H1 (cell line): Measurements from ENCODE around the gene OR4E2. TPM values are rescaled to one million over a fixed set of nuclear protein-coding genes. Genes with fewer than 3 reads are reported as not detected.

Experiments
- CTCF ChIA-PET: fragments of 300-600 bp; sonication (Branson Sonifier 250); formaldehyde crosslinking; loops from one replicate; lab custom pipeline; 2021; ENCODE audit not compliant: partially characterized antibody; lab: Charles Lee
- POLR2A ChIA-PET: fragments of 300-600 bp; sonication (Branson Sonifier 250); formaldehyde crosslinking; loops from one replicate; lab custom pipeline; 2021; ENCODE audit warnings: inconsistent platforms; ENCODE audit not compliant: partially characterized antibody; lab: Charles Lee
- DNase-seq, 2 experiments: peaks; one replicate each; pipeline versions ENCODE4 v3.0.0 to v3.0.0-alpha.2; 2010 to 2022; ENCODE audit warnings: low spot score in 2 of 2, low read depth in 1 of 2, mixed read lengths in 1 of 2
- FAIRE-seq: peaks from 2 replicates; lab custom pipeline; 2011; peaks lifted over from hg19 to GRCh38; lab: Jason Lieb, UNC
- H2AFZ ChIP-seq: 2 replicates; pipeline ENCODE4 v1.8.1; 2012; ENCODE audit warnings: low read length, inconsistent platforms
- H2AK5ac ChIP-seq: 2 replicates; pipeline ENCODE4 v1.6.1; 2013; ENCODE audit warnings: low read depth, low read length
- H2BK120ac ChIP-seq: replicated peaks from 2 replicates; pipeline ENCODE3; 2013; ENCODE audit warnings: low read depth, low read length, inconsistent platforms
- H2BK12ac ChIP-seq: 2 replicates; pipeline ENCODE4 v1.6.1; 2013; ENCODE audit warnings: low read depth, low read length
- H2BK15ac ChIP-seq: 2 replicates; pipeline ENCODE4 v1.6.1; 2013; ENCODE audit warnings: low read length
- H2BK20ac ChIP-seq: 2 replicates; pipeline ENCODE4 v1.6.1; 2013; ENCODE audit warnings: low read length
- H2BK5ac ChIP-seq: 2 replicates; pipeline ENCODE4 v1.6.1; 2013; ENCODE audit warnings: low read depth, low read length
- H3K14ac ChIP-seq: 2 replicates; pipeline ENCODE4 v1.6.1; 2013; ENCODE audit warnings: inconsistent platforms; ENCODE audit not compliant: insufficient read length
- H3K18ac ChIP-seq: 2 replicates; pipeline ENCODE4 v1.6.1; 2013; ENCODE audit warnings: low read length; ENCODE audit errors: extremely low read depth
- H3K23ac ChIP-seq: 2 replicates; pipeline ENCODE4 v1.6.1; 2013; ENCODE audit warnings: inconsistent platforms; ENCODE audit not compliant: insufficient read length
- H3K23me2 ChIP-seq: 2 replicates; pipeline ENCODE4 v1.6.1; 2013; ENCODE audit warnings: low read depth, low read length
- H3K27ac ChIP-seq: 2 replicates; pipeline ENCODE4 v1.6.1; 2011; ENCODE audit warnings: low read depth, low read length, inconsistent platforms
- H3K27me3 ChIP-seq, 4 experiments: replicated peaks in 1 of 4; 1 replicate in 1 of 4; 2 replicates in 3 of 4; pipeline versions ENCODE4 v1.6.1 to v1.8.1; 2011 to 2013; ENCODE audit warnings: low read length in 3 of 4, mild to moderate bottlenecking in 3 of 4, inconsistent platforms in 2 of 4, mixed read lengths in 2 of 4, moderate library complexity in 1 of 4; ENCODE audit not compliant: control insufficient read depth in 3 of 4, insufficient read depth in 3 of 4; ENCODE audit errors: extremely low read depth in 1 of 4
- H3K36me3 ChIP-seq, 4 experiments: 2 replicates each; pipeline versions ENCODE4 v1.6.1 to v1.8.1; 2011 to 2013; ENCODE audit warnings: mild to moderate bottlenecking in 4 of 4, low read length in 3 of 4, moderate library complexity in 2 of 4, control low read depth in 1 of 4, inconsistent platforms in 1 of 4; ENCODE audit not compliant: insufficient read depth in 4 of 4, control insufficient read depth in 2 of 4
- H3K4ac ChIP-seq: replicated peaks from 2 replicates; pipeline ENCODE3; 2013; ENCODE audit warnings: low read length, low read depth, mixed read lengths, inconsistent platforms; ENCODE audit not compliant: insufficient read length
- H3K4me1 ChIP-seq, 4 experiments: replicated peaks in 1 of 4; 1 replicate in 1 of 4; 2 replicates in 3 of 4; pipeline versions ENCODE4 v1.6.1 to v1.8.1; 2011 to 2013; ENCODE audit warnings: low read length in 3 of 4, inconsistent platforms in 2 of 4, mixed read lengths in 1 of 4; ENCODE audit not compliant: insufficient read depth in 4 of 4, control insufficient read depth in 3 of 4
- H3K4me2 ChIP-seq, 2 experiments: 2 replicates each; pipeline versions ENCODE4 v1.6.1 to v1.8.1; 2011 to 2013; ENCODE audit warnings: low read depth in 2 of 2, low read length in 2 of 2, control low read depth in 1 of 2, inconsistent platforms in 1 of 2, mild to moderate bottlenecking in 1 of 2; ENCODE audit not compliant: insufficient read depth in 1 of 2
- H3K4me3 ChIP-seq, 4 experiments: fragments of 200-600, 300-600 bp in 1 of 4; sonication (generic), shearing (Covaris generic), sonication (Bioruptor Twin) in 1 of 4; 2 replicates each; pipeline versions ENCODE4 v1.5.1 to v1.8.1; 2011 to 2016; ENCODE audit warnings: low read length in 4 of 4, low read depth in 3 of 4, control low read depth in 2 of 4, inconsistent platforms in 2 of 4, mild to moderate bottlenecking in 2 of 4, mixed read lengths in 1 of 4, moderate library complexity in 1 of 4; ENCODE audit not compliant: insufficient read depth in 2 of 4; ENCODE audit errors: extremely low read depth in 1 of 4
- H3K56ac ChIP-seq: replicated peaks from 2 replicates; pipeline ENCODE3; 2013; ENCODE audit warnings: low read depth, mild to moderate bottlenecking, mixed read lengths, low read length, inconsistent platforms; ENCODE audit not compliant: insufficient read length
- H3K79me1 ChIP-seq: 2 replicates; pipeline ENCODE4 v1.6.1; 2013; ENCODE audit warnings: low read depth, low read length, control low read depth
- H3K79me2 ChIP-seq, 2 experiments: 2 replicates each; pipeline versions ENCODE4 v1.6.1 to v1.8.1; 2012 to 2013; ENCODE audit warnings: low read length in 2 of 2, mild to moderate bottlenecking in 2 of 2, inconsistent platforms in 1 of 2; ENCODE audit not compliant: insufficient read depth in 2 of 2, control insufficient read depth in 1 of 2
- H3K9ac ChIP-seq, 4 experiments: replicated peaks in 1 of 4; 1 replicate in 1 of 4; 2 replicates in 3 of 4; pipeline versions ENCODE4 v1.6.1 to v1.8.1; 2011 to 2013; ENCODE audit warnings: low read depth in 3 of 4, low read length in 3 of 4, control low read depth in 2 of 4, mild to moderate bottlenecking in 2 of 4, moderate library complexity in 2 of 4, inconsistent platforms in 1 of 4; ENCODE audit errors: extremely low read depth in 1 of 4
- H3K9me3 ChIP-seq, 2 experiments: 2 replicates each; pipeline versions ENCODE4 v1.6.1 to v1.8.1; 2012 to 2013; ENCODE audit warnings: mild to moderate bottlenecking in 2 of 2, moderate library complexity in 2 of 2, control low read depth in 1 of 2, inconsistent platforms in 1 of 2, low read depth in 1 of 2, low read length in 1 of 2, mixed read lengths in 1 of 2; ENCODE audit not compliant: insufficient read depth in 2 of 2
- H4K20me1 ChIP-seq, 2 experiments: replicated peaks in 1 of 2; 2 replicates each; pipeline versions ENCODE3 to v1.8.1; 2011 to 2013; ENCODE audit warnings: inconsistent platforms in 2 of 2, low read length in 2 of 2, mild to moderate bottlenecking in 1 of 2; ENCODE audit not compliant: insufficient read depth in 2 of 2, control insufficient read depth in 1 of 2
- H4K5ac ChIP-seq: 2 replicates; pipeline ENCODE4 v1.6.1; 2013; ENCODE audit warnings: low read length, low read depth, mixed read lengths, inconsistent platforms; ENCODE audit not compliant: insufficient read length
- H4K8ac ChIP-seq: 2 replicates; pipeline ENCODE4 v1.8.0; 2013; ENCODE audit warnings: mild to moderate bottlenecking, moderate library complexity, low read length, inconsistent platforms; ENCODE audit not compliant: insufficient read depth; ENCODE audit errors: extremely low read depth
- H4K91ac ChIP-seq: replicated peaks from 2 replicates; pipeline ENCODE3; 2013; ENCODE audit warnings: low read length, mixed read lengths, inconsistent platforms; ENCODE audit not compliant: insufficient read length
- ASH2L ChIP-seq: fragments of 200-600, 300-600 bp; sonication (generic); IDR thresholded peaks from one replicate; pipeline ENCODE4 v1.7.1; 2017; ENCODE audit warnings: low read length
- BCL11A ChIP-seq, 2 experiments: IDR thresholded peaks; one replicate each; pipeline ENCODE4 v1.6.1; 2011; ENCODE audit warnings: low read depth in 2 of 2, low read length in 2 of 2, mild to moderate bottlenecking in 2 of 2
- E2F6 ChIP-seq: IDR thresholded peaks from 2 replicates; pipeline ENCODE4 v1.6.1; 2012; ENCODE audit warnings: inconsistent platforms
- EZH2 ChIP-seq: fragments of 200-600 bp; sonication (generic); IDR thresholded peaks from 2 replicates; pipeline ENCODE4 v1.7.1; 2012; ENCODE audit warnings: low read depth, mild to moderate bottlenecking, moderate library complexity, low read length, inconsistent platforms; ENCODE audit not compliant: severe bottlenecking
- KDM4A ChIP-seq: IDR thresholded peaks from one replicate; pipeline ENCODE4 v1.7.1; 2012; ENCODE audit warnings: low read depth, mild to moderate bottlenecking, moderate library complexity, low read length, inconsistent platforms; ENCODE audit not compliant: severe bottlenecking
- KDM5A ChIP-seq: fragments of 200-600 bp; IDR thresholded peaks from 2 replicates; pipeline ENCODE4 v1.7.1; 2012; ENCODE audit warnings: mild to moderate bottlenecking, low read length, inconsistent platforms, mixed read lengths
- MAFK ChIP-seq: IDR thresholded peaks from 2 replicates; pipeline ENCODE4 v1.6.1; 2012; ENCODE audit warnings: low read depth, mild to moderate bottlenecking, improper control_type of control experiment, low read length
- NRF1 ChIP-seq: IDR thresholded peaks from 2 replicates; pipeline ENCODE4 v1.6.1; 2011; ENCODE audit warnings: mild to moderate bottlenecking, low read depth, low read length, improper control_type of control experiment
- PHF8 ChIP-seq: fragments of 200-600 bp; sonication (generic); conservative IDR thresholded peaks from 2 replicates; pipeline ENCODE4 v1.7.1; 2012; ENCODE audit warnings: low read depth, mild to moderate bottlenecking, inconsistent platforms, low read length, moderate library complexity
- POLR2A ChIP-seq, 2 experiments: IDR thresholded peaks; 1 replicate in 1 of 2; 2 replicates in 1 of 2; pipeline ENCODE4 v1.6.1; 2011; ENCODE audit warnings: low read depth in 2 of 2, low read length in 2 of 2, mild to moderate bottlenecking in 2 of 2; ENCODE audit errors: control extremely low read depth in 1 of 2
- WGBS, 2 experiments: shearing (Covaris generic) in 1 of 2; methylation state at CpG; one replicate each; pipeline versions ENCODE4 v1.1.6 to v1.1.7; 2013 to 2015; ENCODE audit warnings: low lambda C conversion rate in 2 of 2, mixed read lengths in 2 of 2, inconsistent platforms in 1 of 2, low coverage in 1 of 2, missing lambda C conversion rate in 1 of 2; ENCODE audit not compliant: insufficient replicate concordance in 2 of 2, insufficient coverage in 1 of 2, insufficient read length in 1 of 2; ENCODE audit errors: extremely low coverage in 1 of 2, missing lambda C conversion rate in 1 of 2; 5-methylcytosine and 5-hydroxymethylcytosine counted together
- polyA plus RNA-seq, 7 experiments: library from polyadenylated mRNA; depleted of rRNA in 3 of 7; stranded (reverse) in 5 of 7; unstranded in 2 of 7; fragments of >200 nt in 5 of 7; fragments of 200-250 nt in 2 of 7; gene quantifications; 1 replicate in 5 of 7; 2 replicates in 1 of 7; 4 replicates in 1 of 7; pipeline versions ENCODE4 v1.2.1 to v1.2.3, GENCODE V29; 2011 to 2013; ENCODE audit warnings: missing spikeins in 2 of 7, mixed read lengths in 2 of 7
- total RNA-seq: library from RNA; stranded (reverse); fragmentation: NEBNext Ultra II Directional; extraction: Animal tissue kit (Norgen Biotek cat#: 25700); gene quantifications from 2 replicates; pipeline ENCODE4 v1.2.1, GENCODE V29; 2021
- TF ChIP-seq, protein P1 (sequence below): IDR thresholded peaks from 2 replicates; pipeline ENCODE4 v1.6.1; 2012; ENCODE audit warnings: low read length, inconsistent platforms

OR4E2 gene
- total and polyA plus RNA-seq, 2 of the 8 experiments (the other 6 are each of a cell fraction or from before 2014, with no cell fraction given) = not detected

GRCh38 chr14:21699551-21699950 is 45.9 kb downstream of the OR4E2 start:
- H2BK15ac ChIP-seq = no peak overlapping the region
- H2BK20ac ChIP-seq = no peak overlapping the region
- H3K56ac ChIP-seq = no peak overlapping the region
- no peak overlapping the region for H3K4me3 ChIP-seq
- no peak overlapping the region for H4K8ac ChIP-seq
- TF ChIP-seq, protein P1, sequence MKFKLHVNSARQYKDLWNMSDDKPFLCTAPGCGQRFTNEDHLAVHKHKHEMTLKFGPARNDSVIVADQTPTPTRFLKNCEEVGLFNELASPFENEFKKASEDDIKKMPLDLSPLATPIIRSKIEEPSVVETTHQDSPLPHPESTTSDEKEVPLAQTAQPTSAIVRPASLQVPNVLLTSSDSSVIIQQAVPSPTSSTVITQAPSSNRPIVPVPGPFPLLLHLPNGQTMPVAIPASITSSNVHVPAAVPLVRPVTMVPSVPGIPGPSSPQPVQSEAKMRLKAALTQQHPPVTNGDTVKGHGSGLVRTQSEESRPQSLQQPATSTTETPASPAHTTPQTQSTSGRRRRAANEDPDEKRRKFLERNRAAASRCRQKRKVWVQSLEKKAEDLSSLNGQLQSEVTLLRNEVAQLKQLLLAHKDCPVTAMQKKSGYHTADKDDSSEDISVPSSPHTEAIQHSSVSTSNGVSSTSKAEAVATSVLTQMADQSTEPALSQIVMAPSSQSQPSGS = no peak
- no peak for TF ChIP-seq POLR2A (IDR thresholded peaks at IDR 0.05; ENCODE audit: control extremely low read depth in 1 of 2, low read depth in 2 of 2, low read length in 2 of 2)
- TF ChIP-seq KDM4A = no peak
- TF ChIP-seq MAFK = no peak
- no peak for TF ChIP-seq E2F6
- TF ChIP-seq ASH2L = no peak
- no peak for TF ChIP-seq PHF8
- TF ChIP-seq EZH2 = no peak
- no peak for TF ChIP-seq BCL11A (IDR thresholded peaks at IDR 0.05; ENCODE audit: low read depth in 2 of 2, low read length in 2 of 2)
- TF ChIP-seq NRF1 = no peak
- TF ChIP-seq KDM5A = no peak
- 93% methylated on average over 2 of the region's 2 CpGs; no CpG with 5 or more reads in 1 of the 2 experiments for WGBS, 2 experiments
- H3K23ac ChIP-seq = no peak overlapping the region
- no peak overlapping the region for H3K4ac ChIP-seq
- no peaks in the 10 kb centered on the region for H3K79me2 ChIP-seq
- H4K5ac ChIP-seq = no peak overlapping the region
- FAIRE-seq (no peak), DNase-seq (no peak)
- H3K4me1 ChIP-seq = no peaks in the 10 kb centered on the region
- no peak overlapping the region for H2BK120ac ChIP-seq
- H3K23me2 ChIP-seq = no peaks in the 10 kb centered on the region
- ChIA-PET CTCF (interaction anchor here (0.7 to 1.0 kb wide), 3 partner anchors 12 to 59 kb away, joined by 3 to 5 read pairs (median 4); no protein-coding TSS in a partner anchor), POLR2A (interaction anchor here (0.8 kb wide), 1 partner anchor 285 kb away, joined by 4 read pairs; no protein-coding TSS in a partner anchor)
- H2AK5ac ChIP-seq = no peak overlapping the region
- peaks cover 0 to 8% of the 10 kb centered on the region in 2 experiments; a peak in 1 of 4 replicates for H3K9me3 ChIP-seq
- H3K9ac ChIP-seq = no peak overlapping the region
- H2BK12ac ChIP-seq = no peak overlapping the region
- no peaks in the 10 kb centered on the region for H3K79me1 ChIP-seq
- no peaks in the 10 kb centered on the region for H4K20me1 ChIP-seq
- no peak overlapping the region for H3K18ac ChIP-seq
- H2AFZ ChIP-seq = no peak overlapping the region
- no peaks in the 10 kb centered on the region for H3K27me3 ChIP-seq
- no peak overlapping the region for H3K4me2 ChIP-seq
- H4K91ac ChIP-seq = no peak overlapping the region
- no peak overlapping the region for H3K27ac ChIP-seq
- H3K14ac ChIP-seq = no peak overlapping the region
- no peak overlapping the region for H2BK5ac ChIP-seq
- no peaks in the 10 kb centered on the region for H3K36me3 ChIP-seq
